IMR-90 (cell line): ENCODE results near the gene GRIN2D.

Experiments
- BHLHE40 ChIP-seq: fragments of 150-350 bp; IDR thresholded peaks from 2 replicates; pipeline ENCODE4 v1.6.1; 2016; ENCODE audit warnings: mild to moderate bottlenecking, low read depth, low read length
- CEBPB ChIP-seq: IDR thresholded peaks from 2 replicates; pipeline ENCODE4 v1.6.1; 2012; ENCODE audit warnings: low read depth, low read length, improper control_type of control experiment
- CTCF ChIP-seq: conservative IDR thresholded peaks from 2 replicates; pipeline ENCODE4 v1.5.1; 2012; ENCODE audit warnings: mild to moderate bottlenecking, low read depth, low read length, improper control_type of control experiment
- POLR2A ChIP-seq: IDR thresholded peaks from 2 replicates; pipeline ENCODE4 v1.6.1; 2012; ENCODE audit warnings: mild to moderate bottlenecking, low read depth, low read length
- RFX5 ChIP-seq: IDR thresholded peaks from 2 replicates; pipeline ENCODE4 v1.8.0; 2012; ENCODE audit warnings: low read depth, mild to moderate bottlenecking, low read length, moderate library complexity

DNA sequence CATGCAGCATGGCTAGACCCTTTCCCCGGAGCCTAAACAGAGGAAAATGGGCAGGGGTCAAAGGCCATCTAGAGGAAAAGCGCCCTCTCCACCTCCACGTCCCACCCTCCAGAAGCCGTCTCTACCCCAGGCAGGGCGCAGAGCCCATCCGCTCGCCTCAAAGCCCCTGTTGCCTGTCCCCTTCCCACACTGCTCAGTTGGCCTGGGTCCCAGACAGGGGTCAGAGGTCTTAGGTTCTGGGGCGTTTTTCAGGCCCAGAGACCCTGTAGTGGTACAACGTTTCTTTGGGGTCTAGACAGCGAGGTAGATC lies 30.0 kb upstream of the GRIN2D start:
- TF ChIP-seq CTCF (no peak), RFX5 (no peak), POLR2A (no peak), BHLHE40 (no peak), CEBPB (no peak)
